IPS-15b (cell line): ENCODE results near the gene ARMC3.
"Not testable (repeated sequence)": the region's sequence is repeated elsewhere in the genome, so short reads cannot be mapped to it uniquely, and the experiment has no call there.

Source experiments
- H3K27me3 ChIP-seq: one replicate; pipeline ENCODE4 v1.6.1; 2013; ENCODE audit warnings: low read length; ENCODE audit not compliant: control insufficient read depth, insufficient read depth
- H3K36me3 ChIP-seq: one replicate; pipeline ENCODE4 v1.6.1; 2013; ENCODE audit warnings: low read length; ENCODE audit not compliant: control insufficient read depth, insufficient read depth
- H3K4me1 ChIP-seq: one replicate; pipeline ENCODE4 v1.6.1; 2013; ENCODE audit warnings: mild to moderate bottlenecking, low read length; ENCODE audit not compliant: control insufficient read depth, insufficient read depth
- H3K4me3 ChIP-seq: one replicate; pipeline ENCODE4 v1.5.1; 2013; ENCODE audit warnings: low read depth, low read length
- H3K9ac ChIP-seq: one replicate; pipeline ENCODE4 v1.6.1; 2013; ENCODE audit warnings: low read depth, mild to moderate bottlenecking, low read length
- H3K9me3 ChIP-seq: one replicate; pipeline ENCODE4 v1.6.1; 2013; ENCODE audit warnings: mild to moderate bottlenecking, low read length; ENCODE audit not compliant: control insufficient read depth, insufficient read depth

ARMC3 gene

GRCh38 chr10:23058366-23058765 is 130.5 kb downstream of the ARMC3 start:
- Histone ChIP-seq H3K9ac (no peak overlapping the region), H3K4me3 (no peak overlapping the region), H3K4me1 (peaks cover 34% of the 10 kb centered on the region), H3K27me3 (no peaks in the 10 kb centered on the region), H3K36me3 (no peaks in the 10 kb centered on the region), H3K9me3 (no peaks in the 10 kb centered on the region)

- no peaks in the 10 kb centered on the region for H3K9me3 ChIP-seq
Measured at GRCh38 chr10:23060918-23061317, 133.1 kb downstream of the ARMC3 start.

GRCh38 chr10:23063045-23063972 is 135.5 kb downstream of the ARMC3 start:
- H3K27me3 ChIP-seq = peaks cover 4% of the 10 kb centered on the region
- H3K4me3 ChIP-seq = peak overlapping the region; percentile 24
- H3K4me1 ChIP-seq = peaks cover 27% of the 10 kb centered on the region
- H3K9ac ChIP-seq = no peak overlapping the region
- H3K9me3 ChIP-seq = no peaks in the 10 kb centered on the region
- H3K36me3 ChIP-seq = no peaks in the 10 kb centered on the region

More at GRCh38 chr10:23060918-23061317, 133.1 kb downstream of the ARMC3 start:
- no peak overlapping the region for H3K9ac ChIP-seq
- no peak overlapping the region for H3K4me3 ChIP-seq
- peaks cover 4% of the 10 kb centered on the region for H3K27me3 ChIP-seq
- peaks cover 30% of the 10 kb centered on the region for H3K4me1 ChIP-seq
- H3K36me3 ChIP-seq = no peaks in the 10 kb centered on the region

GRCh38 chr10:23063973-23064812 is 136.3 kb downstream of the ARMC3 start:
- Histone ChIP-seq H3K4me1 (peaks cover 27% of the 10 kb centered on the region), H3K9ac (no peak overlapping the region), H3K27me3 (peaks cover 4% of the 10 kb centered on the region), H3K9me3 (no peaks in the 10 kb centered on the region), H3K4me3 (peak overlapping the region; percentile 24), H3K36me3 (no peaks in the 10 kb centered on the region)

GRCh38 chr10:23064813-23065114 is 136.9 kb downstream of the ARMC3 start:
- not testable (repeated sequence) for H3K36me3 ChIP-seq, H3K9me3 ChIP-seq, H3K9ac ChIP-seq, H3K4me3 ChIP-seq, H3K27me3 ChIP-seq
- H3K4me1 ChIP-seq = peaks cover 26% of the 10 kb centered on the region

- Histone ChIP-seq H3K4me1 (peaks cover 22% of the 10 kb centered on the region), H3K36me3 (no peaks in the 10 kb centered on the region), H3K9me3 (no peaks in the 10 kb centered on the region), H3K27me3 (peaks cover 4% of the 10 kb centered on the region), H3K4me3 (no peak overlapping the region), H3K9ac (no peak overlapping the region)
Measured at GRCh38 chr10:23065181-23065948, 137.5 kb downstream of the ARMC3 start.

GRCh38 chr10:23067337-23067736 is 139.5 kb downstream of the ARMC3 start:
- H3K4me3 ChIP-seq = no peak overlapping the region
- no peak overlapping the region for H3K9ac ChIP-seq
- no peaks in the 10 kb centered on the region for H3K9me3 ChIP-seq
- H3K4me1 ChIP-seq = peaks cover 11% of the 10 kb centered on the region
- peaks cover 4% of the 10 kb centered on the region for H3K27me3 ChIP-seq
- H3K36me3 ChIP-seq = no peaks in the 10 kb centered on the region

- Histone ChIP-seq H3K4me1 (peaks cover 9% of the 10 kb centered on the region), H3K27me3 (peaks cover 4% of the 10 kb centered on the region), H3K9ac (no peak overlapping the region), H3K4me3 (no peak overlapping the region), H3K9me3 (no peaks in the 10 kb centered on the region), H3K36me3 (no peaks in the 10 kb centered on the region)
Measured at GRCh38 chr10:23067939-23068775, 140.3 kb downstream of the ARMC3 start.

- Histone ChIP-seq H3K27me3 (peaks cover under 1% of the 10 kb centered on the region), H3K36me3 (no peaks in the 10 kb centered on the region), H3K9ac (no peak overlapping the region), H3K4me1 (peaks cover 2% of the 10 kb centered on the region), H3K4me3 (no peak overlapping the region), H3K9me3 (no peaks in the 10 kb centered on the region)
Measured at GRCh38 chr10:23069019-23069815, 141.4 kb downstream of the ARMC3 start.

GRCh38 chr10:23070092-23070912 is 142.4 kb downstream of the ARMC3 start:
- not testable (repeated sequence) for H3K9ac ChIP-seq, H3K4me1 ChIP-seq, H3K9me3 ChIP-seq, H3K36me3 ChIP-seq, H3K4me3 ChIP-seq, H3K27me3 ChIP-seq
